Measurements from ENCODE around the gene TBXAS1. TPM values are rescaled to one million over a fixed set of nuclear protein-coding genes. Genes with fewer than 3 reads are reported as not detected.
A peak's percentile ranks its signal among the peaks of the same experiment; 100 is the strongest.
"Not testable (repeated sequence)": the region's sequence is repeated elsewhere in the genome, so short reads cannot be mapped to it uniquely, and the experiment has no call there.

The TBXAS1 gene
- total RNA-seq, 4 donors from 2014 or later, result 9.0 to 22.2 (median 14.6) TPM

GRCh38 chr7:139830782-139831501 lies 1.9 kb downstream of the TBXAS1 start:
- in situ Hi-C loops (cut with MboI; ENCODE audit: low pct_ligation_motif_present in 1 of 4, low pct_unique_long_range_greater_than_20kb in 1 of 4, low sequenced_read_pairs in 3 of 4) (no loop called here), intact Hi-C loops (cut with DNase I; ENCODE audit: low total_unique reads) (no loop called here)
- no peaks in the 10 kb centered on the region for H3K36me3 ChIP-seq
- no peaks in the 10 kb centered on the region for H3K27me3 ChIP-seq
- DNase-seq, result no peak
- WGBS, 2 donors (ENCODE audit: low coverage in 1 of 2), result 79 to 83% methylated on average over 1 to 3 of the region's 3 CpGs
- H3K4me1 ChIP-seq, result peaks cover 0 to 22% (median 7%) of the 10 kb centered on the region in 4 donors
- peak overlapping the region; percentile 15 to 80 (median 63) for H3K27ac ChIP-seq
- no peak for TF ChIP-seq POLR2A (IDR thresholded peaks at IDR 0.05)
- TF ChIP-seq POLR2AphosphoS5 (IDR thresholded peaks at IDR 0.05), result no peak
- TF ChIP-seq CTCF (IDR thresholded peaks at IDR 0.05), result no peak
- no peak for TF ChIP-seq EP300 (IDR thresholded peaks at IDR 0.05; ENCODE audit: low read depth)
- H3K4me3 ChIP-seq, result peak overlapping the region in 1 of 4 donors; percentile 34
- H3K9me3 ChIP-seq, result peaks cover 0 to 5% of the 10 kb centered on the region in 2 donors

- H3K27ac ChIP-seq; in situ Hi-C loops (cut with MboI; ENCODE audit: low pct_ligation_motif_present in 1 of 4, low pct_unique_long_range_greater_than_20kb in 1 of 4, low sequenced_read_pairs in 3 of 4); H3K4me3 ChIP-seq; H3K27me3 ChIP-seq; intact Hi-C loops (cut with DNase I; ENCODE audit: low total_unique reads); DNase-seq; H3K4me1 ChIP-seq; H3K9me3 ChIP-seq; H3K36me3 ChIP-seq: not testable (repeated sequence)
- 88 to 90% methylated on average over 1 of the region's 1 CpG for WGBS, 2 donors (ENCODE audit: low coverage in 1 of 2)
These were observed 6.8 kb downstream of the TBXAS1 start for GRCh38 chr7:139835848-139836247.

- H3K9me3 ChIP-seq; H3K4me1 ChIP-seq; DNase-seq; intact Hi-C loops (cut with DNase I; ENCODE audit: low total_unique reads); in situ Hi-C loops (cut with MboI; ENCODE audit: low pct_ligation_motif_present in 1 of 4, low pct_unique_long_range_greater_than_20kb in 1 of 4, low sequenced_read_pairs in 3 of 4); H3K4me3 ChIP-seq; H3K27ac ChIP-seq; H3K27me3 ChIP-seq; H3K36me3 ChIP-seq: not testable (repeated sequence)
- WGBS, 2 donors (ENCODE audit: low coverage in 1 of 2), result 85 to 93% methylated on average over 4 of the region's 4 CpGs
These were observed 8.2 kb downstream of the TBXAS1 start for GRCh38 chr7:139837291-139837690.

- H3K36me3 ChIP-seq, result no peaks in the 10 kb centered on the region
- in situ Hi-C loops (cut with MboI; ENCODE audit: low pct_ligation_motif_present in 1 of 4, low pct_unique_long_range_greater_than_20kb in 1 of 4, low sequenced_read_pairs in 3 of 4), result no loop called here
- DNase-seq, result no peak
- H3K4me1 ChIP-seq, result no peaks in the 10 kb centered on the region
- TF ChIP-seq POLR2A (IDR thresholded peaks at IDR 0.05) (no peak), CTCF (IDR thresholded peaks at IDR 0.05) (no peak), POLR2AphosphoS5 (IDR thresholded peaks at IDR 0.05) (no peak), EP300 (IDR thresholded peaks at IDR 0.05; ENCODE audit: low read depth) (no peak)
- intact Hi-C loops (cut with DNase I; ENCODE audit: low total_unique reads), result no loop called here
- no peak overlapping the region for H3K4me3 ChIP-seq
- H3K27ac ChIP-seq, result no peak overlapping the region
- WGBS, 2 donors (ENCODE audit: low coverage in 1 of 2), result 80 to 88% methylated on average over 1 of the region's 1 CpG
- peaks cover 5 to 9% of the 10 kb centered on the region in 2 donors for H3K9me3 ChIP-seq
- H3K27me3 ChIP-seq, result no peaks in the 10 kb centered on the region
These were observed 9.2 kb downstream of the TBXAS1 start for GRCh38 chr7:139838276-139838675.

GRCh38 chr7:139838876-139839275 lies 9.8 kb downstream of the TBXAS1 start:
- Histone ChIP-seq H3K36me3 (no peaks in the 10 kb centered on the region), H3K4me1 (no peaks in the 10 kb centered on the region), H3K9me3 (peaks cover 5% of the 10 kb centered on the region in 2 donors), H3K27ac (no peak overlapping the region), H3K27me3 (no peaks in the 10 kb centered on the region), H3K4me3 (no peak overlapping the region)
- no peak for DNase-seq
- TF ChIP-seq EP300 (IDR thresholded peaks at IDR 0.05; ENCODE audit: low read depth) (no peak), CTCF (IDR thresholded peaks at IDR 0.05) (no peak), POLR2AphosphoS5 (IDR thresholded peaks at IDR 0.05) (no peak)
- intact Hi-C loops (cut with DNase I; ENCODE audit: low total_unique reads), result no loop called here
- in situ Hi-C loops (cut with MboI; ENCODE audit: low pct_ligation_motif_present in 1 of 4, low pct_unique_long_range_greater_than_20kb in 1 of 4, low sequenced_read_pairs in 3 of 4), result no loop called here
- WGBS, 2 donors (ENCODE audit: low coverage in 1 of 2), result 88 to 91% methylated on average over 6 of the region's 6 CpGs

All from transverse colon (tissue), 4 donors.